Heart left ventricle (tissue), 13 donors: ENCODE data around the gene EPB41.

ENCODE experiments used
- CTCF ChIP-seq, 12 donors: fragments of 200-600 bp; sonication (generic) in 4 of 12; IDR thresholded peaks; one replicate each; pipeline versions ENCODE4 v1.5.0 to v1.8.0; 2018 to 2022; ENCODE audit warnings: antibody characterized with exemption in 12 of 12, mild to moderate bottlenecking in 5 of 12
- POLR2A ChIP-seq, 2 donors: fragments of 450-650 bp; IDR thresholded peaks; one replicate each; pipeline ENCODE4 v1.6.1; 2017; ENCODE audit warnings: antibody characterized with exemption in 2 of 2, mild to moderate bottlenecking in 2 of 2, moderate library complexity in 2 of 2
- donor health status: ischemic (EF 13 %, LVEDD 7.1; RV severe dilation, severe dysfunction).
- donor health status: DM: no; HTN: yes; CAD: no.
- donor health status: DM: no; HTN: no; CAD: no.
- donor health status: ischemic (EF 25% LVEDD 6.9; RV normal size, moderate dysfunction).
- donor health status: ischemic (EF 25% LVEDD 5.7; RV mildly dilated, moderate dysfunction).
- donor health status: ischemic (EF 35%, LVEDD 5.7; RV mildly dilated, moderate dysfunction).
- donor health status: nonischemic (EF 11% LVEDD 7.7; RV severe dilation, severe dysfunction).
- donor health status: DM: yes; HTN: yes; CAD: no.
- donor health status: PGD.
- donor health status: ischemic (EF 29% LVEDD 5.4; RV normal size, mild dysfunction).
- donor health status: nonischemic (EF 23%, LVEDD 6.1; RV moderate dilation, normal function).

- TF ChIP-seq CTCF (IDR thresholded peaks at IDR 0.05) (no peak), POLR2A (IDR thresholded peaks at IDR 0.05) (no peak)
Observed at GRCh38 chr1:29055160-29055559, 140.8 kb downstream of the EPB41 start.
